ENCODE data around the gene CEBPE.

DNA sequence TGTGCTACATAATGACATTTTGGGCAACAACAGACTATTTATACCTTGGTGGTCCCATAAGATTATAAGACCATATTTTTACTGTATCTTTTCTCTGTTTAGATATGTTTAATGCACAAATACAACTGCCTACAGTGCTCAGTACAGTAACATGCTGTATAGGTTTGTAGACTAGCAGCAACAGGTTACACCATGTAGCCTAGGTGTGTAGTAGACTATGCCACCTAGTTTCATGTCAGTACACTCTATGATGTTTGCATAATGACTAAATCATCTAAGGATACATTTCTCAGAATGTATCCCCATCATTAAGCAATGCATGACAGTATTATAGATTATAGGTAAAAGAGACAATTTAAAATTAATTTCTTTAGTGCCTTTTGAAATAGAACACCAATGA is 30.7 kb upstream of the CEBPE start:
- TF ChIP-seq CTCF (IDR thresholded peaks at IDR 0.05) (no peak), TEAD4 (IDR thresholded peaks at IDR 0.05; ENCODE audit: borderline replicate concordance, insufficient read depth) (no peak)
- TF ChIP-seq, protein P1, sequence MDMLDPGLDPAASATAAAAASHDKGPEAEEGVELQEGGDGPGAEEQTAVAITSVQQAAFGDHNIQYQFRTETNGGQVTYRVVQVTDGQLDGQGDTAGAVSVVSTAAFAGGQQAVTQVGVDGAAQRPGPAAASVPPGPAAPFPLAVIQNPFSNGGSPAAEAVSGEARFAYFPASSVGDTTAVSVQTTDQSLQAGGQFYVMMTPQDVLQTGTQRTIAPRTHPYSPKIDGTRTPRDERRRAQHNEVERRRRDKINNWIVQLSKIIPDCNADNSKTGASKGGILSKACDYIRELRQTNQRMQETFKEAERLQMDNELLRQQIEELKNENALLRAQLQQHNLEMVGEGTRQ (IDR thresholded peaks at IDR 0.05; ENCODE audit: borderline replicate concordance, low read depth, low read length), result no peak
- TF ChIP-seq, protein P2, sequence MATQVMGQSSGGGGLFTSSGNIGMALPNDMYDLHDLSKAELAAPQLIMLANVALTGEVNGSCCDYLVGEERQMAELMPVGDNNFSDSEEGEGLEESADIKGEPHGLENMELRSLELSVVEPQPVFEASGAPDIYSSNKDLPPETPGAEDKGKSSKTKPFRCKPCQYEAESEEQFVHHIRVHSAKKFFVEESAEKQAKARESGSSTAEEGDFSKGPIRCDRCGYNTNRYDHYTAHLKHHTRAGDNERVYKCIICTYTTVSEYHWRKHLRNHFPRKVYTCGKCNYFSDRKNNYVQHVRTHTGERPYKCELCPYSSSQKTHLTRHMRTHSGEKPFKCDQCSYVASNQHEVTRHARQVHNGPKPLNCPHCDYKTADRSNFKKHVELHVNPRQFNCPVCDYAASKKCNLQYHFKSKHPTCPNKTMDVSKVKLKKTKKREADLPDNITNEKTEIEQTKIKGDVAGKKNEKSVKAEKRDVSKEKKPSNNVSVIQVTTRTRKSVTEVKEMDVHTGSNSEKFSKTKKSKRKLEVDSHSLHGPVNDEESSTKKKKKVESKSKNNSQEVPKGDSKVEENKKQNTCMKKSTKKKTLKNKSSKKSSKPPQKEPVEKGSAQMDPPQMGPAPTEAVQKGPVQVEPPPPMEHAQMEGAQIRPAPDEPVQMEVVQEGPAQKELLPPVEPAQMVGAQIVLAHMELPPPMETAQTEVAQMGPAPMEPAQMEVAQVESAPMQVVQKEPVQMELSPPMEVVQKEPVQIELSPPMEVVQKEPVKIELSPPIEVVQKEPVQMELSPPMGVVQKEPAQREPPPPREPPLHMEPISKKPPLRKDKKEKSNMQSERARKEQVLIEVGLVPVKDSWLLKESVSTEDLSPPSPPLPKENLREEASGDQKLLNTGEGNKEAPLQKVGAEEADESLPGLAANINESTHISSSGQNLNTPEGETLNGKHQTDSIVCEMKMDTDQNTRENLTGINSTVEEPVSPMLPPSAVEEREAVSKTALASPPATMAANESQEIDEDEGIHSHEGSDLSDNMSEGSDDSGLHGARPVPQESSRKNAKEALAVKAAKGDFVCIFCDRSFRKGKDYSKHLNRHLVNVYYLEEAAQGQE (IDR thresholded peaks at IDR 0.05; ENCODE audit: low read depth, low read length), result no peak

All from SK-N-SH (cell line).